GM18526 (cell line): ENCODE measurements around the gene ITIH1.

Source experiments
- POLR2A ChIP-seq: IDR thresholded peaks from 3 replicates; pipeline ENCODE4 v1.6.1; 2011; ENCODE audit not compliant: insufficient read length; ENCODE audit errors: extremely low read depth

The ITIH1 gene, protein sequence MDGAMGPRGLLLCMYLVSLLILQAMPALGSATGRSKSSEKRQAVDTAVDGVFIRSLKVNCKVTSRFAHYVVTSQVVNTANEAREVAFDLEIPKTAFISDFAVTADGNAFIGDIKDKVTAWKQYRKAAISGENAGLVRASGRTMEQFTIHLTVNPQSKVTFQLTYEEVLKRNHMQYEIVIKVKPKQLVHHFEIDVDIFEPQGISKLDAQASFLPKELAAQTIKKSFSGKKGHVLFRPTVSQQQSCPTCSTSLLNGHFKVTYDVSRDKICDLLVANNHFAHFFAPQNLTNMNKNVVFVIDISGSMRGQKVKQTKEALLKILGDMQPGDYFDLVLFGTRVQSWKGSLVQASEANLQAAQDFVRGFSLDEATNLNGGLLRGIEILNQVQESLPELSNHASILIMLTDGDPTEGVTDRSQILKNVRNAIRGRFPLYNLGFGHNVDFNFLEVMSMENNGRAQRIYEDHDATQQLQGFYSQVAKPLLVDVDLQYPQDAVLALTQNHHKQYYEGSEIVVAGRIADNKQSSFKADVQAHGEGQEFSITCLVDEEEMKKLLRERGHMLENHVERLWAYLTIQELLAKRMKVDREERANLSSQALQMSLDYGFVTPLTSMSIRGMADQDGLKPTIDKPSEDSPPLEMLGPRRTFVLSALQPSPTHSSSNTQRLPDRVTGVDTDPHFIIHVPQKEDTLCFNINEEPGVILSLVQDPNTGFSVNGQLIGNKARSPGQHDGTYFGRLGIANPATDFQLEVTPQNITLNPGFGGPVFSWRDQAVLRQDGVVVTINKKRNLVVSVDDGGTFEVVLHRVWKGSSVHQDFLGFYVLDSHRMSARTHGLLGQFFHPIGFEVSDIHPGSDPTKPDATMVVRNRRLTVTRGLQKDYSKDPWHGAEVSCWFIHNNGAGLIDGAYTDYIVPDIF

GRCh38 chr3:52777127-52777958 lies at the start of gene ITIH1:
Gene ITIH1, plus strand, starts transcription at chr3:52777599. Its CDS starts 17 bp downstream, at chr3:52777616.
- no peak for TF ChIP-seq POLR2A

GRCh38 chr3:52730681-52731080 lies 46.7 kb upstream of the ITIH1 start:
- TF ChIP-seq POLR2A = no peak

DNA sequence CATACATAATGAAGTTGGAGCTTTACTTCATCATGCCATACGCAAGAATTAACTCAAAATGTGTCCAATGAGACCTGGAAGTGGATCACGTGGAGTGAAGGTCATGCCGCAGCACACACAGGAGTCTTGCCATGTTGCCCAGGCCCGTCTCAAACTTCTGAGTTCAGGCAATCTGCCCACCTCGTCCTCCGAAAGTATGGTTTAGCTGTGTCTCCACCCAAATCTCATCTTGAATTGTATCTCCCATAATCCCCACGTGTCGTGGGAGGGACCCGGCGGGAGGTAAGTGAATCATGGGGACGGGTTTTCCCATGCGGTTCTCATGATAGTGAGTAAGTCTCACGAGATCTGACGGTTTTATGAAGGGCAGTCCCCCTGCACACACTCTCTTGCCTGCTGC lies 45.8 kb upstream of the ITIH1 start:
- no peak for TF ChIP-seq POLR2A

DNA sequence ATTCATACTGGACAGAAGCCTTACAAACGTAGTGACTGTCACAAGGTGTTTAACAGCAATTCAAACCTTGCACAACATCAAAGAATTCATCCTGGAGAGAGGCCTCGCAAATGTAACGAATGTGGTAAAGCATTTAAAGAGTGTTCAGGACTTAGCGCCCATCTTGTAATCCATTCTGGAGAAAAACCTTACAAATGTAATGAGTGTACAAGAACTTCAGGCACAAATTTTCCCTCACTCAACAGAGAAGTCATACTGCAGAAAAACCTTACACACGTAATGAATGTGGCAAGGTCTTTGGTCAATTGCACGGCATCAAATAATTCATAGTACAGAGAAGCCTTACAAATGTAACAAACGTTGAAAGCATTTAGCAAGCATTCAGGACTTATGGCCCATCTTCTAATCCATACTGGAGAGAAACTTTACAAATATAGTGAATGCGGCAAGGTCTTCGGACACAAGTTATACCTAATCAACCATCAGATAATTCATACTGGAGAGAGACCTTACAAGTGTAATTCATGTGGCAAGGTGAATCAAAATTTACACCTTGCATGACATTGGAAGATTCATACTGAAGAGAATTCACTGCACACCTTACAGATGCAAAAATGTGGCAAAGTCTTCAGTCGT lies 44.0 kb upstream of the ITIH1 start:
- TF ChIP-seq POLR2A = no peak

DNA sequence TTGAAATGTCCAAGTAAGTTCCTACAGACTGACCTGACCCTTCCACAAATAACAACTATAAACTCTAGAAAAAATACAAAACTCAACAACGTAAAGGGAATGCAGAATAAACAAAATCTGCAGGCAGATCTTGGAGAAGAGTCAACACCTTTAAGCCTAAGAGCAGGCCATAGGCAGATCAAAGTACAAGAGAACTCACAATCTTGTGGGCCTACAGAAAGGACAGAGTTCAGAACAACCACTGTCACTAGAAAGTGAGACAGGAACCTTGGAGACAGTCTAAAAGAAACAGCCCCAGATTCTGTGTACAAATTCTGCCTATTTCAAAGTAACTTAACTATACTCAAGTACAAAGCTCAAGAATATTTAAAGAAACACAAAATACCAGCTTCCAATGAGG lies 37.7 kb upstream of the ITIH1 start:
- TF ChIP-seq POLR2A = no peak

- no peak for TF ChIP-seq POLR2A
Observed at GRCh38 chr3:52742418-52743041, 34.9 kb upstream of the ITIH1 start.

DNA sequence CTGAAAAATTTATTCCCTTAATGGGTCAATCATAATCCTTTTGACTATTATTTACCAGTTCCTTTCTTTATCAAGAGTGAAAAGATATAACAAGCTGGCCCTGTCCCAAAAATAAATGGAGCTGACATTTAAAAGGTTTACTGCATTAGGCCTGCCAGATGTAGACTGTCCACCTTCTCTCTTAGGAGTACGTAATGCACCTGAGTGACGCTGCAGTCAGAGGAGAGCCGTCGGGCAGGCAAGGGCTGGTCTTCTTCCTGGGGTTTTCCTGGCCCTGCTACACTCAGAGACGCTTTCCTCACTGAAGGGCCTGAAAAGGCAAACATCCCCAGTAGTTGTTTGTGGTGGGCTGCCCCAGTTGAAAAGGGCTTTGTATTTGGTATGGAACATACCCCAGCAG lies 34.2 kb upstream of the ITIH1 start:
- TF ChIP-seq POLR2A = no peak

- TF ChIP-seq POLR2A = no peak
Observed at GRCh38 chr3:52743721-52744120, 33.7 kb upstream of the ITIH1 start.

- no peak for TF ChIP-seq POLR2A
Observed at GRCh38 chr3:52752045-52752660, 25.2 kb upstream of the ITIH1 start.

GRCh38 chr3:52754373-52754772 lies 23.0 kb upstream of the ITIH1 start:
- TF ChIP-seq POLR2A = no peak

- TF ChIP-seq POLR2A = no peak
Observed at GRCh38 chr3:52756141-52756540, 21.3 kb upstream of the ITIH1 start.

DNA sequence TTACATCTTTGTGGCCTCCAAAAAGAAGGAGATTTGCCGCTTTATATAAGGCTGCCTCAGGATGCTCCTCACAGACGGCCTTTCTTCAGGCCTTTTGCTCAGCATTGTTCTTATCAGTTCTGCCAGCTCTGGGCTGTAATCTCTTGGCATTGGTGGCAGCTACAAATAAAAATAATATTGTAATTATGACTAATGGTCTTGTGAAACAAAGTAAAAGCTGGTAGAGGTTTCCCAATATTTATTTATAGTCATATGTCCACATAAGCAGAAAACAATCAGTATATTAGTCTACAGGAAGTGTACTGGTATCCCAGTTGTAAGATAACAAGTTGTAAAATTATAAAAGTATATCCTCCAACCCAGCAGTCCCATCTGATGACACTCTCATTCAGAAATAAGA lies 13.9 kb upstream of the ITIH1 start:
- no peak for TF ChIP-seq POLR2A

DNA sequence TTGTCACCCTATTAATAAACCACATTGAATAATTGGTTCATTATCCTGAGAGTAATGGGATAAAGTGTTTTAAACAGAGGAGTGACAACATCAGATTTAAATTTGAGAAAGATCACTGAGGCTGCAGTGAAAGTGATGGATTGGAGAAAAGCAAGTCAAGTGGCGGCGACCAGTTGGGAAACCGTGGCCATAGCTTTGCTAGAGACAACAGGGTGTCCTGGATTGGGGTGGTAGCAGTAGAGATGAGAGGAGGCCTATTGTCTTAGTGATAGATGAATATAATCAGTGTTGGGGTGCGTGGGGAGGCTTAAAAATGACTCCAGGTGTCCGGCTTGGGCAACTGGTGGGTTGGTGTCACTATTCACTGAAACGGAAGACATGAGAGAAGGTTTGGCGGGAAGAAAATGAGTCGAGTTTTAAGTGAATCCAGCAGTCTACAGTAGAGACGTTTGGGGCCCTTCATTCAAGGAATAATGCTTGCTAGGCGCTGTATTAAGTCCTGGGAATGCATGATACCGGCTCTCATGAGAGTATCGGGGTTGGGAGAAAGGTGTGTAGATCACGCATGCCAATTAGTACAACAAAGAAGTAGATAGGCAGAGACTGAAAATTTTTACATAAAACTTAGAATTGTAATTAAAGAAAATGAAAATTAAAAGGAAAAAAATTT lies 7.5 kb upstream of the ITIH1 start:
- no peak for TF ChIP-seq POLR2A

DNA sequence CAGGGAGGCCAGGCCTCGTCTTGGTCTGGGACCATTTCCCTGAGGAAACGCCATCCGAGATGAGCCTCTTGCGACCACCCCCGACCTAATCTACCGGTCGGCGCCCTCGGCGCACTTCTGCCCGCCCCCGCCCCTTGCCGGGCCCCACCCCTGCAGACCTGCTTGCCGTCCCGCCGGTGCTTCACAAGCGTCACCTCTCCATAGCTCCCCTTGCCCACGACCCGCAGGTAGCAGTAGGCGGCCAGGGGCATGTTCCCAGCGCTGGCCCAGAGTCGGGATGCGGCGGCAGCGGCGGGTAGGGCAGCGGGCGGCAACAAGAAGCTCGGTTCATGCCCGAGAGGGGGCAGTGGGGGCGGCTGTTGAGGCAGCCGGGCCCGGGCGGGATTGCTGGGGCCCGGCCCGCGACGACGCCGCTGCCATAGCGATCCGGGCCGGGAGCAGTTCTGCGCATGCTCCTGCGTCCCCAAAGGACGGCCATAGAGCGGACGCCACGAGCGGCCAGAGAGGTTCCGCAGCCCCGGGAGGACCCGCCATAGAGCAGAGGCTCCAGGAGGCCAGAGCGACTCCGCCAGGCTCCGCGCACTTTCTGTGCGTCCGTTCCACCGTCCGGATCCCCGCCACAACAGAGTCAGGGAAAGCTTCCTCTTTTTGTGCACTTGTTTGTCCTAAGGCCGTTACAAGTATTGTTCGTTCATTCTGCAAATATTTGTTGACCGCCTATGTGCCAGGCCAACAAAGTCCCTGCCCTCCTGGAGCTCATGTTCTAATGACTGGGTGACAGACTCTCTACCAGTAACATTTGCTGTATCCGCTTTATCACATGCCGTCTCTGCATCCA lies 6.7 kb upstream of the ITIH1 start, which contains the start of gene NEK4:
Gene NEK4 (minus strand): TSS at position 445 of the 838 bp plus-strand sequence. CDS start 194 bp downstream, at position 251.
- peak; percentile 94 for TF ChIP-seq POLR2A
